Dermis blood vessel endothelial cell (primary cell): ENCODE results near the gene CAMTA1. TPM values are rescaled to one million over a fixed set of nuclear protein-coding genes. Genes with fewer than 3 reads are reported as not detected.

Experiments used
- DNase-seq: peaks from one replicate; pipeline ENCODE4 v3.0.0; 2010
- total RNA-seq: library from RNA; depleted of rRNA; stranded (reverse); fragments of >200 nt; gene quantifications from 2 replicates; pipeline ENCODE4 v1.2.3, GENCODE V29; 2014

The CAMTA1 gene
- total RNA-seq, 1 donor from 2014 or later, result 58.4 TPM

DNA sequence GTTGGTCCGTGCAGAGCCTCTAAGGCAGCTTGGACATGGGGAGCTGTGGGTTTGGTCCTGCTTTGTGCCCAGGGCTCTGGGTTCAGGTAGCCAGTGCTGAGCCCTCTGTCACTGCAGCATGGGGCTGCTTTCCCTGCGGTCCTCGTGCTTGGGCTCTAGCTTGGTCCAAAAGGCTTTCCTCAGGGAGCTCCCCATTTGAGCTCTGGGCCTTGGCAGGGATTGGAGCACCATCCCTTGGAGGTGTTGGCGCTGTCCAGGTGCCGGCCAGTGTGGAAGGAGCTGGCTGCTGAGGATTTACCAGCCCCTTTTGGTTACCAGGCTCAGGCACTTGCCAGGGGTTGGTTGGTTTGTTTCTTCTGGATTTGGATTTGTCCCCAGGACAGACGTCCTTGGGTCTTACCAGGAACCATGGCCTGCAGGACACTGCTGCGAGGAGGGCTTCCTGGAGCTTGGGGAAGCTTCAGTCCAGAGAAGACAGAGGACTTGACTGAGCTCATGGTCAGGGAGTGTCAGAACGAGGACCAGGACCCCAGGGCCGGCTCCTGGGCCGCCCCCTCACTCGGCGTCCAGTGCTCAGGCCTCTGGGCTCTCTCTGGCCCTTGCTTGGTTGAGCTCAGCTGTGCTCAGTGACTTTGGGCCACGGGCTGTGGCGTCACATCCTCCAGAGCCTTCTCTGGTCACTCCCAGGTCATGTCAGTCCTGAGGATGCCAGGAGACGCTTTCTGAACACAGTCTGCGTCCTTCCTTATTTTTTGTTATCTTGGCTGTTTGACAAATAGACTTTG lies 224.7 kb downstream of the CAMTA1 start:
- DNase-seq, result no peak

DNA sequence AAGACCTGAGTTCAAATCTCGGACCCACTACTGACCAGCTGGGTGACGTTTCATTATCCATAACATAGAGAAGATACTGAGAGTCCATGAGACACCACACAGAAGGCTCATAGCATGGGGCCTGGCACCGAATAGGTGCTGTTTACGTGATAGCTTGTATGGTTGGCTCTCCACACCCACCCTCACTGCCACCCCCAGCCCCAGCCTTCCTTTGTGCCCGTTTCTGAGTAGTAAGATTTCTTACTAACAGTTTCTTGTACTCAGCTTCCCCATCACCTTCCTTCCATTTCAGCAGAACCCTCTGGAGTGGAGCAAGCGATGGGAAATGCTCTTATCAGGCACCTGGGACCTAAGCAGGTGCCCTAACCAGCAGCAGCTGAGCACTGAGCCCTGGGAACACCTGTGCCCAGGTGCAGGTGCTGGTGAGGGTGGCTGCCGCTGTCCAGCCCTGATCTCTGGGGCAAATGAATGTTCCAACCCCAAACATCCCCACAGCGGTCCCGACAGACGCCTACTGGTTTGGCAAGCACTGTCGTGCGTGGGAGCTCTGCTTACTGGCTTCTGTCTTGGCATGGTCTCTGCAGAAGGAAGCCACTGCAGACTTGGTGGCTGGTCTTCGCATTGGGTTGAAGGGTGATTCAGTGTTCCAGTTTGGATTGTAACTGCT lies 225.4 kb downstream of the CAMTA1 start:
- DNase-seq, result no peak

GRCh38 chr1:7011826-7012225 lies 226.6 kb downstream of the CAMTA1 start:
- no peak for DNase-seq

GRCh38 chr1:7012461-7012924 lies 227.2 kb downstream of the CAMTA1 start:
- DNase-seq, result peak; percentile 13

- no peak for DNase-seq
These were observed 228.8 kb downstream of the CAMTA1 start for GRCh38 chr1:7013833-7014639.

GRCh38 chr1:7014640-7014930 lies 229.3 kb downstream of the CAMTA1 start:
- DNase-seq, result peak; percentile 52

GRCh38 chr1:7015022-7015421 lies 229.8 kb downstream of the CAMTA1 start:
- peak; percentile 13 for DNase-seq

- no peak for DNase-seq
These were observed 233.1 kb downstream of the CAMTA1 start for GRCh38 chr1:7018351-7018750.

- no peak for DNase-seq
These were observed 233.6 kb downstream of the CAMTA1 start for GRCh38 chr1:7018826-7019225.

DNA sequence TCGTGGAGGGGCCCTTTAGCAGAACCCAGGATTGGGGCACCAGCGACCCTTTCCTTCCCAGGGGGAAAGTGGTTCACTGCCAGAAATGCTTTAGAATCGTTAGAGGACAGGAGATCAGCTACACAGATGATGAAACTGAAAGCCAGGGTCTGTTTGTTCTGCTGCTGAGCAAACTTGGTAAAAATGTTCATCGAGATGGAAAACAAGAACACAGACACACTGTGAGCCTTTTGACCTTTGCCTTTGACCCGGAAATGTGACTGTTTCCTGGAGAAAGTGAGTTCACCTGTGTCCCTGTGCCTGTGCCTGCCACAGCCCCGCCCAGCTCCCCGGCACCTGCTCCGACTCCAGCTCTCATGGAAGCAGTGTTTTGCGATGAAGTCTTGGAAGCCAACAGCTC lies 234.3 kb downstream of the CAMTA1 start:
- no peak for DNase-seq

GRCh38 chr1:7022058-7022457 lies 236.8 kb downstream of the CAMTA1 start:
- no peak for DNase-seq

GRCh38 chr1:7025013-7025412 lies 239.8 kb downstream of the CAMTA1 start:
- DNase-seq, result no peak

GRCh38 chr1:7026169-7026568 lies 240.9 kb downstream of the CAMTA1 start:
- DNase-seq, result no peak

DNA sequence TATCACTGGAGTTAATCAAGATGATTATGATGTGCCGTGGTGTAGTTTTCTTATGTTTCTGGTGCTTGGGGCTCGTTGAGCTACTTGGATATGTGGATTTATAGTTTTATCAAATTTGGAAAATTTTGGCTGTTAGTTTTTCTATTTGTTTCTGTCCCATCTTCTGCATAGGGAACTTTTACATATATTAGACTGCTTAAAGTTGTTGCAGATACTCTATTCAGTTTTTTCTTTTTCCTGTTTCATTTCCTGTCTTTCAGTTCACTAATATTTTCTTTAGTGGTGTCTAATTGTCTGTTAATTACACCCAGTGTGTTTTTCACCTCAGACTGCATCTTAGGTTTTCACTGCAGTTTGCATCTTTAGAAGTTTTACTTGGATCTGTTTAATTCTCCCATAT lies 247.7 kb downstream of the CAMTA1 start:
- no peak for DNase-seq

DNA sequence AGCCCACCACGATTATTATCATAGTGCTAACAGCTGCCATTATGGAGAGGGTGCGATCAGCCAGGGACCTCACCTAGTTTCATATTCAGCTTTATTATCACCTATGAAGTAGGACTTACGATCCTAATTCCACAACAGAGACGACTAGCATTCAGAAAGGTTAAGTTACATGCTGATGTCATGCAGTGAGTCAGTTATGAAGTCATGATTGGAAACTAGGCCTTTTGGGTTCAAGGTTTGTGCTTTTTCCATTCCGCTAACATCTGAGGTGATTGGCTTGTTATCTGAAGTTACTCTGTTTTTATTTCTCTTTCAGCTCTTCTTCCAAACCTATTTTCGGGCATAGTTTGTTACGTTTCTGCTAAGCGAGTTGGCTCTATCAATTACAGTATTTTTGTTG lies 251.1 kb downstream of the CAMTA1 start:
- no peak for DNase-seq

GRCh38 chr1:7039590-7040220 lies 254.5 kb downstream of the CAMTA1 start:
- no peak for DNase-seq

GRCh38 chr1:7040969-7041695 lies 255.9 kb downstream of the CAMTA1 start:
- DNase-seq, result no peak

- peak; percentile 55 for DNase-seq
These were observed 257.3 kb downstream of the CAMTA1 start for GRCh38 chr1:7042322-7043190.

- no peak for DNase-seq
These were observed 257.9 kb downstream of the CAMTA1 start for GRCh38 chr1:7043191-7043549.

DNA sequence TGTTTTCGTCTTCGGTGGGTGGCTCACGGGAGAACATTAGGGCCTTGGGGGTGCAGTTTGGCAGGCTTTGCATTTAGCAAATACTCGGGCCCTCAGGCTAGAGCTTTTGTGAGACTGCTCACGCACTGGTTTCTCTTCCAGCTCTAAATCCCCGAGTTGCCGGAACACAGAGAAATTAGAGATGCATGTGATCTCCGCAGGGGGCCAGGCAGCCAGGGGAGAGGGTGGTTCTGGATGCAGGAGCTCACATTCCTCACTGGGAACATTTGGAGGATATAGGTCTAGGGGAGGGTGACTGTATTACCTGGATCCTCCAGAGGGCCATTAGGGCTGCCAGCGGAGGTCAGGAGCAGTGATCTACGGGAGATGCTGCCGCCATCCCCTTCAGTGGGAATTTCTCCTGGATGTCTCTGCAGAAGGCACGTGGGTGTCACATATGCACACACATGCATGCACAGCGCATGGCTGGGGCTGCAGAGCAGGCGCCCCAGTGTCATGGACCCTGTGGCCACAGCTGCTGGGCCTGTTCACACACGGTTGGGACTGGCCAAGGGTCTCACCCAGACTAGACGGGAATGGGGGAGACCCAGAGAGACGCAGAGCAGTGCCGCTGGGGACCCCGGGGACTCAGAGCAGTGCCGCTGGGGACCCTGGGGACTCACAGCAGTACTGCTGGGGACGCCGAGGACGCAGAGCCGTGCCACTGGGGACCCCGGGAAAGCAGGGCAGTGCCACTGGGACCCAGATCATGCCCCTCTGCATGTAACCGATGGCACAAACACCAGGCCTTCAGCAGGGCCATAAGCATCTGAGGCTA lies 258.7 kb downstream of the CAMTA1 start:
- DNase-seq, result no peak

DNA sequence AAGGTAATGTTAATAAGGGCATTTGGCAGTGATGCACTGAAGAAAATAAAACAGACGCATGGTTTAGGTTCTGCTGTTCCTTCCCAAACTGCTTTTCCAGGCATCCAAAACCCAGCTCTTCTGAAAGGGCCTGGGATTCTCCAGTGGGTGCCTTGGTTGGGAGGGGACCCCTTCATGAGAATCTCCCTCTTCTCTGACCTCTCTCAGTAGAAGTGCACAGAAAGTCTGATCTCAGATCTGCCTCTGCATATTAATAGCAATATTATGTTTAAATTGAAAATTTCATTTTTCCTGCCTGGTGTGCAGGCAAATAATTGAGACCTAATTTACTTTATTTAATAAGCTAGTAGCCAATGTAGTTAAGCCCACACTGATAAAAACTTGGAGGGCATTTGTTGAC lies 260.6 kb downstream of the CAMTA1 start:
- DNase-seq, result no peak
